ENCODE data around the gene GORASP1.

DNA sequence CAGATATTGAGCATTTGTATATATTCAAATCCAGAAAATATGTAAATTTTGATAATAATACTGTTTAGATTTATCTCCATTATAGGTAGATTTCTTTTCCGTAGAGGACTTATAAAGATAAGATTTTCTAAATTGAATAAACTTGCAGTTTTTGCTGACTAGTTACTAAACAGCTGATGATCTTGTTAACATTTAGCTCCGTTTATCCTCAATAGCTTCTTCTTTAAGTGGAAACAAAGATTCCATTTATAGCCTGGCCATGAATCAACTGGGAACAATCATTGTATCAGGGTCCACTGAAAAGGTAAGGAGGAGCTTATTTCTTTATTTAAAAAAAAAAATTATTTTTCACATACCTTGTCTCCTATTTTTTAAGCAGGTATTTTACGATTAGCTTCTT lies 38.9 kb downstream of the GORASP1 start:
- no peak for TF ChIP-seq POLR2A (IDR thresholded peaks at IDR 0.05; ENCODE audit: low read depth, low read length)
- no peak for TF ChIP-seq POLR2AphosphoS5 (IDR thresholded peaks at IDR 0.05; ENCODE audit: low read depth, low read length)
